ENCODE measurements around the gene LENG8.

GRCh38 chr19:54420383-54421168 lies 28.4 kb upstream of the LENG8 start:
- TF ChIP-seq CTCF (IDR thresholded peaks at IDR 0.05; ENCODE audit: low read length) (no peak), EZH2 (IDR thresholded peaks at IDR 0.05; ENCODE audit: borderline replicate concordance, low read length) (no peak)
